NCI-H82 (cell line): Measurements from ENCODE around the gene SHC2.

Experiments used
- DNase-seq: peaks from one replicate; lab custom pipeline; 2025; lab: John Stamatoyannopoulos, UW

The SHC2 gene

GRCh38 chr19:460877-461720 lies at the start of gene SHC2:
Gene SHC2 (minus strand): TSS chr19:461033. CDS start chr19:460996, 37 bp downstream.
- peak; percentile 37 for DNase-seq

- no peak for DNase-seq
Observed at GRCh38 chr19:508204-509150, 47.6 kb upstream of the SHC2 start.

- DNase-seq = peak; percentile 83
Observed at GRCh38 chr19:507286-508203, 46.7 kb upstream of the SHC2 start, which contains the start of gene TPGS1. Gene TPGS1 (plus strand): TSS chr19:507497. CDS start chr19:507507, 10 bp downstream.

DNA sequence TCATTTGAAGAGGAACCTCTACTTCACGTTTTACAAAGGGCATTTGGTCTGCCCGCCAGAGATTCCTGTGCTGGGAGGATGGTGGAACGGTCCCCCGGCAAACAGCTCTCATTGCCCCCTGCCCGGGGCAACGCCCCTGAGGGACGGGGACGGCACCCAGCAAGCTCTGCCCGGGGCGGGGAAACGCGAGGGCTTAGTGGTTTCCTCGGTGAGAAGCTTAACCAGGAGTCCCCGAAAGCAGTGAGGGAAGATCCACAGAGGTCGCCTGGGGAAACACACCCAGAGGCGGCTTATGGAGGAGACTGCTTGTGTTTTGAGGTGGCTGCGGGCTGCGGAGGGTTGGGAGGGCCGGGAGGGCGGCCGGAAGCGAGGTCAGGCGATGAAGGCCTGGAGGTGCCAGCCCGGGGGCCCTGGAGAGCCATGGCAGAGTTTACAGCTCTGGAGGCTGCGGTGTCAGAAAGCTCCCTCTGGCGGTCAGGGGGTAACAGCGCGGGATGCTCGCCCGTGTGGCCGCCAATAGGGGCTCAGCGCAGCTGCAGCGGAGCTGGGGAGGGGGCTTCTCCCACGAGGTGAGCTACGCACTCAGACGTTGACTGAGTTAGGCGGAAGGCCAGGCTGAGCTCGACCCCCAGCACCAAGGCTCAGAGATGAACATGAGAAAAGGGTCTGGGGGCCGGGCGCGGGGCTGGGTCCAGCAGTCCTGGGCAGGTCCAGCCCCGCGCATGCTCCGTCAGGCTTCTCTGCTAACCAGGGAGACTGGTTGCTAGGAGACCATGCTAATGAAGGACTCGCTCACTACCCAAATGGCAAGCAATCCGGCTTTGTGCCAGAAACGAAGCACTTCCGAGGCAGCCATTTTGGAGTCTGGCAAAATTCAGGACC lies 45.8 kb upstream of the SHC2 start:
- DNase-seq = peak; percentile 99

- no peak for DNase-seq
Observed at GRCh38 chr19:504616-505015, 43.8 kb upstream of the SHC2 start.

DNA sequence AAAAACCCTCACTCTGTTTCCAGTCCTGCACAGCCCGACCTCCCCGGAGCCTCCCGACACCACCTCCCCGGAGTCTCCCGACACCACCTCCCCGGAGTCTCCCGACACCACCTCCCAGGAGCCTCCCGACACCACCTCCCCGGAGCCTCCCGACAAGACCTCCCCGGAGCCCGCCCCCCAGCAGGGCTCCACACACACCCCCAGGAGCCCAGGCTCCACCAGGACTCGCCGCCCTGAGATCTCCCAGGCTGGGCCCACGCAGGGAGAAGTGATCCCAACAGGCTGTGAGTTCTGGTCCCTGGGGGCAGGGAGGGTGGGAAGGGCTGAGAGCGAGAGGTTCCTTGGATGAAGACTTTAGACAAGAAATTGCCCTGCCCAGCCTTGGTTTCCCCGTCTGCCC lies 40.8 kb upstream of the SHC2 start:
- DNase-seq = no peak

GRCh38 chr19:498977-499623 lies 38.3 kb upstream of the SHC2 start:
- no peak for DNase-seq

GRCh38 chr19:498511-498891 lies 37.7 kb upstream of the SHC2 start:
- DNase-seq = no peak

- DNase-seq = no peak
Observed at GRCh38 chr19:497869-498510, 37.2 kb upstream of the SHC2 start.

GRCh38 chr19:497491-497868 lies 36.6 kb upstream of the SHC2 start:
- DNase-seq = no peak

DNA sequence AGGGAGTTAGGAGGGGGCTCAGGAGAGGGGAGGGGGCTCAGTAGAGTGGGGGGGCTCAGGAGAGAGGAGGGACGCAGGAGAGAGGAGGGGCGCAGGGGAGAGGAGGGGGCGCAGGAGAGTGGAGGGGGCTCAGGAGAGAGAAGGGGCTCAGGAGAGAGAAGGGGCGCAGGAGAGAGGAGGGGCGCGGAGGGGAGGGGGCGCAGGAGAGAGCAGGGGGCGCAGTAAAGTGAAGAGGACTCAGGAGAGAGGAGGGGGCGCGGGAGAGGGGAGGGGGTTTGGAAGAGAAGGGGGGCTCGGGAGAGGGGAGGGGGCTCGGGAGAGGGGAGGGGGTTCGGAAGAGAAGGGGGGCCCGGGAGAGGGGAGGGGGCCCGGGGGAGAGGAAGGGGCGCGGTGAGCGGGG lies 36.2 kb upstream of the SHC2 start:
- DNase-seq = no peak

GRCh38 chr19:496112-496665 lies 35.4 kb upstream of the SHC2 start, which contains the start of gene MADCAM1:
Gene MADCAM1 (plus strand): TSS chr19:496486. CDS start chr19:496500, 14 bp downstream.
- DNase-seq = no peak

- DNase-seq = peak; percentile 66
Observed at GRCh38 chr19:495402-496111, 34.7 kb upstream of the SHC2 start.

GRCh38 chr19:495081-495401 lies 34.2 kb upstream of the SHC2 start:
- DNase-seq = no peak

- no peak for DNase-seq
Observed at GRCh38 chr19:494171-495080, 33.6 kb upstream of the SHC2 start.

GRCh38 chr19:493391-494170 lies 32.7 kb upstream of the SHC2 start:
- no peak for DNase-seq

DNA sequence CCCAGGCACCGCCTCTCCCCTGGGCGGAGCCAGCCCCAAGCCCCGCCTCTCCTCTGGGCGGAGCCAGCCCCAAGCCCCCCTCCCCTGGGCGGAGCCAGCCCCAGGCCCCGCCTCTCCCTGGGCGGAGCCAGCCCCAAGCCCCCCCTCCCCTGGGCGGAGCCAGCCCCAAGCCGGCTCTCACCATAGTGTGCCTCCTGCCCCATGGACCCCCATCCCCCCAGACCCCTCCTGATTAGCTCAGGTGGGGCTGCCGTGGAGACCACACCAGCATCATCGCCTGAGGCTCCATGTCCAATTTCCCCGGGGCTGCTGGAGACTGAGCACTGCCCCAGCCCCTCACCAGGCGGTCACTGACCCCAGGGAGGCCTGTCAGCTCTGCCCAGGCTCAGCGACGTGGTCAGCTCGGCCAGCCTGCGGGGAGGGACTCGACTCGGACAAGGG lies 31.3 kb upstream of the SHC2 start:
- no peak for DNase-seq
